Body of pancreas (tissue), 4 donors: ENCODE measurements around the gene CDHR4. TPM values are rescaled to one million over a fixed set of nuclear protein-coding genes. Genes with fewer than 3 reads are reported as not detected.

Experiments used
- ATAC-seq: fragments of 150-250 bp; one replicate; pipeline ENCODE4 v1.9.1; 2016
- DNase-seq, 4 donors: peaks; one replicate each; pipeline ENCODE4 v3.0.0-alpha.2; 2019
- H3K27ac ChIP-seq, 4 donors: fragments of 200-600 bp; sonication (generic); 1 replicate in 3 of 4; 2 replicates in 1 of 4; pipeline versions ENCODE4 v1.5.1 to v1.6.1; 2016 to 2019; ENCODE audit warnings: mild to moderate bottlenecking in 1 of 4, mixed read lengths in 1 of 4, moderate library complexity in 1 of 4
- H3K27me3 ChIP-seq, 2 donors: fragments of 200-600 bp; sonication (generic); one replicate each; pipeline ENCODE4 v1.6.0; 2016; ENCODE audit warnings: mild to moderate bottlenecking in 1 of 2
- H3K36me3 ChIP-seq, 2 donors: fragments of 200-600 bp; sonication (generic); replicated peaks in 1 of 2; 2 replicates each; pipeline ENCODE4 v1.5.1; 2016; ENCODE audit warnings: low read depth in 2 of 2; ENCODE audit not compliant: insufficient read depth in 1 of 2
- H3K4me1 ChIP-seq: fragments of 200-600 bp; sonication (generic); one replicate; pipeline ENCODE4 v1.6.0; 2016
- H3K4me3 ChIP-seq, 2 donors: fragments of 200-600 bp; sonication (generic); 1 replicate in 1 of 2; 2 replicates in 1 of 2; pipeline ENCODE4 v1.5.1; 2016 to 2019
- H3K9me3 ChIP-seq, 3 donors: fragments of 200-600 bp; sonication (generic); 1 replicate in 2 of 3; 2 replicates in 1 of 3; pipeline ENCODE4 v1.5.1; 2016
- CTCF ChIP-seq, 7 experiments: fragments of 450-650 bp in 4 of 7; fragments of 200-600 bp in 3 of 7; sonication (generic) in 3 of 7; IDR thresholded peaks; one replicate each; pipeline ENCODE4 v1.5.1; 2016 to 2019; ENCODE audit warnings: antibody characterized with exemption in 7 of 7
- POLR2A ChIP-seq, 3 donors: fragments of 450-650 bp; IDR thresholded peaks; one replicate each; pipeline ENCODE4 v1.6.1; 2016; ENCODE audit warnings: antibody characterized with exemption in 3 of 3, mild to moderate bottlenecking in 2 of 3
- WGBS, 2 donors: methylation state at CpG; one replicate each; pipeline ENCODE4 v1.1.5; 2017; 5-methylcytosine and 5-hydroxymethylcytosine counted together
- intact Hi-C: fragments of 100-400 bp; cut with DNase I; formaldehyde crosslinking; loops from one replicate; pipeline ENCODE4 v1.15.1; 2023
- total RNA-seq, 2 donors: library from RNA; depleted of rRNA; stranded (reverse); fragments of >200 nt; gene quantifications; one replicate each; pipeline ENCODE4 v1.1.0, GENCODE V29; 2016

The CDHR4 gene, protein sequence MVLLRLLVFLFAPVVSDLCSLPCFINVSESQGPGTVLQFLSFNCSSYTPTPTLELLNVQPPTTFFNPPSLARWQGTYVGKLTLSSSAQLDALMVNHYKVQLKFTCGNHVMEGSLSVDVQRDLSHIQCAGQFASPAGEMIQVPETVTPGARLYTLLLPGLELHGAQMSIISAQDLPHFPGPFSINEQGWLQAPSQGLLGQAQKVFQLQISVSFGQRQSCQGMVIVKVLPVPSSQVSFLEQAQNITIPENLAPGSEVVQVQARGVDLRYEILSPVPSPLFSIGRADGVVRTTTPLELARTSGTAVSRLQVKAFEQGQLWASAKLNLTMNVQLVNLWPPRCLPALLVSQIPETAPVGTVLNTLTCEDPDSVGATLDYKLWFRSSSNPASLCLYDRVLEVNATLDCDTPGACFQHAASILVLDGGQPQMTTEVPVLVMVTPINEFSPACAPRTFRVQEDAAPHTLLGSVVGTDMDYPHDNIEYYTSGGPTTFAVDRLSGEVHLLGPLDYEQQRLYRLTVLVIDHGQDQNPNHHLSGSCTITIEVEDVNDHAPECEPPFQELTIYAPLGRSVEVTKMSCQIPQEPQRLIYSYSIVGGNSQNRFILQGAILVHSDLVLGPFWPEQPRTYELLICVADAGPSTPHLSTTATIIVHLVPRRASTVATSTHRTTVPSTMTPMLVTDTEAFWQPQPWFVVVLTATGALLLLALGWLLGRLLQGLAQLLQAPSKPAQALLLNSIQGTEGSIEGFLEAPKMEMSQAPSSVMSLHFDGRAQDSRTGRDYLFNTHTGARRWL
- under 1 TPM in 1 of 2 donors, not detected in 1; 0.26 TPM for total RNA-seq

GRCh38 chr3:49799761-49800160 is at the start of gene CDHR4:
Gene CDHR4, minus strand, starts transcription at chr3:49799873. Its CDS starts 61 bp downstream, at chr3:49799812.
- no peak for TF ChIP-seq CTCF (IDR thresholded peaks at IDR 0.05)
- TF ChIP-seq POLR2A (IDR thresholded peaks at IDR 0.05) = no peak
- DNase-seq (no peak), ATAC-seq (no peak)
- WGBS, 2 donors = 62 to 70% methylated on average over 2 to 4 of the region's 4 CpGs
- Histone ChIP-seq H3K4me3 (no peak within 1 kb of the TSS), H3K27me3 (no peaks in the 10 kb centered on the region), H3K9me3 (no peaks in the 10 kb centered on the region), H3K36me3 (no peaks in the 10 kb centered on the region), H3K4me1 (peaks cover 20% of the 10 kb centered on the region), H3K27ac (no peak within 1 kb of the TSS)
- intact Hi-C loops = loop anchor here (5.0 kb wide), 1 partner anchor 43 kb away; no protein-coding TSS in a partner anchor

- intact Hi-C loops = no loop called here
- Histone ChIP-seq H3K27ac (no peak overlapping the region), H3K27me3 (no peaks in the 10 kb centered on the region), H3K36me3 (no peaks in the 10 kb centered on the region), H3K4me3 (no peak overlapping the region), H3K4me1 (peaks cover 8% of the 10 kb centered on the region), H3K9me3 (no peaks in the 10 kb centered on the region)
- TF ChIP-seq CTCF (IDR thresholded peaks at IDR 0.05) = no peak
- TF ChIP-seq POLR2A (IDR thresholded peaks at IDR 0.05) = no peak
- WGBS, 2 donors = 73 to 78% methylated on average over 3 of the region's 3 CpGs
- DNase-seq = peak in 1 of 4 donors; percentile 24
- ATAC-seq = peak; percentile 58
Measured at GRCh38 chr3:49845694-49846093, 46.0 kb upstream of the CDHR4 start.

DNA sequence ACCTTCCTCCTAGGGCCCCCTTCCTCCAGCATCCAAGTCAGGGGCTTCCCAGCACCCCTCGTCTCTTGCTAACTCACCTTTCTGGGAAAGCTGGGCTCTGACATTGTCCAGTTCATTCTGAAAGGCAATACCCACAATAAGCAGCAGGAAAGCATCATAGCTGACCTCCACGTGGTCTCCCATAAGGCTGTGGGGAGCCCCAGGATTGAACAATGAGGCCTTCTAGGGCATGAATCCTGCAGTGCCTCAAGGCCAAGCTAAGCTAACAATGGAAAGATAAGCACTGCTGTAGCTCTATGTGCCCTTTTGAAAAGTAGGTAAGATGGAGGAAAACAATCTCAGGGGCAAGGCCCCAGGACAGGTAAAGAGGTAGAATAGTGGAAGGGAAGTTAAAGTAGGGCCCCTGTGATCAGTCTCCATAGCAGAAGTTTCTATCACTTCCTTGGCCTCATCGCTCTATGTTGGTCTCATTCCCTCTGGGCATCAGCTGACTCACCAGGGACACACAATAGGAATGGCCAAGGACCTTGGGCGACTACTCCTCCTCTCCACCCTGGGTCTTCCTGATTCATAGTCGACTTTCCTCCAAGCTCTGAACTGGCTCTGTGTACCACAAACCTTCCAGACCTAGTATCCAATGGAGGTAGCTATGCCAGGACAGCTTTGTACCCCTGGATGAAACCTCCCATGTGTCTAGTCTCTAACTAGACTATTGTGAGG is 45.0 kb upstream of the CDHR4 start:
- H3K4me3 ChIP-seq = no peak overlapping the region
- peak in 1 of 4 donors; percentile 7 for DNase-seq
- H3K9me3 ChIP-seq = no peaks in the 10 kb centered on the region
- peaks cover 8% of the 10 kb centered on the region for H3K4me1 ChIP-seq
- H3K27me3 ChIP-seq = no peaks in the 10 kb centered on the region
- intact Hi-C loops = loop anchor here (5.0 kb wide), 1 partner anchor 42 kb away; the partner anchor contains the start of gene INKA1
- 63 to 65% methylated on average over 5 of the region's 5 CpGs for WGBS, 2 donors
- TF ChIP-seq CTCF (IDR thresholded peaks at IDR 0.05) (no peak), POLR2A (IDR thresholded peaks at IDR 0.05) (no peak)
- no peaks in the 10 kb centered on the region for H3K36me3 ChIP-seq
- no peak overlapping the region for H3K27ac ChIP-seq
- ATAC-seq = no peak

GRCh38 chr3:49842843-49843517 is 43.3 kb upstream of the CDHR4 start:
- Histone ChIP-seq H3K36me3 (no peaks in the 10 kb centered on the region), H3K4me3 (no peak overlapping the region), H3K9me3 (no peaks in the 10 kb centered on the region), H3K4me1 (peaks cover 13% of the 10 kb centered on the region), H3K27ac (no peak overlapping the region), H3K27me3 (no peaks in the 10 kb centered on the region)
- ATAC-seq (no peak), DNase-seq (no peak)
- intact Hi-C loops = loop anchor here (5.0 kb wide), 1 partner anchor 41 kb away; the partner anchor contains the start of gene INKA1
- 80 to 88% methylated on average over 2 to 3 of the region's 3 CpGs for WGBS, 2 donors
- no peak for TF ChIP-seq POLR2A (IDR thresholded peaks at IDR 0.05)
- TF ChIP-seq CTCF (IDR thresholded peaks at IDR 0.05) = no peak
